ENCODE results near the gene PRX.

DNA sequence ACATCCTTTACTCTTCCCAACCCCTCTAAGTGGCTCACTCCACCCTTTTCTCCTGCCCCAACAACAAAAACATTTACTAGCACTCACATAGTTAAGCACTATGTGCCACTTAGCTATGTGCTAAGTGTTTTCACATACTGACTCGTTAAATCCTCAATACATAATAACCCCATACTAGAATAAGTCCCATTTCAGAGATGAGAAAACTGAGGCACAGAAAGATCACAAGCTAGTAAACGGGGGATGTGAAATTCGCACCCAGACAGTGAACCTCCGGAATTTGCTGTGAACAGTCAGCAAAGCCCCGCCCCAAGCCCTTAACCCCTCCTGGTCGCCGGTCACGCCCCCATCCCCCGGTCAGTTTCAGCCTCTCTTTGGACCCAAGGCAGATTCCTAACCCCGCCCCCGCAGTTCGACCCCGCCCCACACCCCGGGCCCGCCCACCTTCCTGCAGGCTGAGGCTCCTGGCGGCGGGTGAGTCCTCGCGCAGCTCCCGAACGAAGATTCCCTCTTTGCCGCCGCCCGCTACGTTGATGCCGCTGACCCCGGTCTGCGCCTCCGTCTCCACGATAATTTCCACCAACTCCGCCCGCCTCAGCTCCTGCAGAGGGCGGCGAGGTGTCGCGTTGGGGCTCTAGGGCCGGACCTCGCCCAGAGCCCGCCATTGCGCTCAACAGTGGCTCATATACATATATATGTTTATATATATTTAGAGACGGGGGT is 9.8 kb downstream of the PRX start:
- TF ChIP-seq, protein P1, sequence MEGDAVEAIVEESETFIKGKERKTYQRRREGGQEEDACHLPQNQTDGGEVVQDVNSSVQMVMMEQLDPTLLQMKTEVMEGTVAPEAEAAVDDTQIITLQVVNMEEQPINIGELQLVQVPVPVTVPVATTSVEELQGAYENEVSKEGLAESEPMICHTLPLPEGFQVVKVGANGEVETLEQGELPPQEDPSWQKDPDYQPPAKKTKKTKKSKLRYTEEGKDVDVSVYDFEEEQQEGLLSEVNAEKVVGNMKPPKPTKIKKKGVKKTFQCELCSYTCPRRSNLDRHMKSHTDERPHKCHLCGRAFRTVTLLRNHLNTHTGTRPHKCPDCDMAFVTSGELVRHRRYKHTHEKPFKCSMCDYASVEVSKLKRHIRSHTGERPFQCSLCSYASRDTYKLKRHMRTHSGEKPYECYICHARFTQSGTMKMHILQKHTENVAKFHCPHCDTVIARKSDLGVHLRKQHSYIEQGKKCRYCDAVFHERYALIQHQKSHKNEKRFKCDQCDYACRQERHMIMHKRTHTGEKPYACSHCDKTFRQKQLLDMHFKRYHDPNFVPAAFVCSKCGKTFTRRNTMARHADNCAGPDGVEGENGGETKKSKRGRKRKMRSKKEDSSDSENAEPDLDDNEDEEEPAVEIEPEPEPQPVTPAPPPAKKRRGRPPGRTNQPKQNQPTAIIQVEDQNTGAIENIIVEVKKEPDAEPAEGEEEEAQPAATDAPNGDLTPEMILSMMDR (IDR thresholded peaks at IDR 0.05; ENCODE audit: low read length) = no peak
- no peak for TF ChIP-seq EZH2 (IDR thresholded peaks at IDR 0.05; ENCODE audit: borderline replicate concordance, low read length)

Data from OCI-LY1 (cell line).